Measurements from ENCODE around the gene TBC1D32.

GRCh38 chr6:121183742-121184141 lies 150.5 kb downstream of the TBC1D32 start:
- no peak for TF ChIP-seq POLR2A (IDR thresholded peaks at IDR 0.05; ENCODE audit: low read length)
- no peak for TF ChIP-seq GATA1 (IDR thresholded peaks at IDR 0.05; ENCODE audit: low read depth, low read length)
